Neural cell (in vitro differentiated cells): ENCODE measurements around the gene IRX4.

ENCODE experiments used
- CTCF ChIP-seq: fragments of 450-650 bp; IDR thresholded peaks from 2 replicates; pipeline ENCODE4 v1.5.1; 2014; ENCODE audit warnings: antibody characterized with exemption, mild to moderate bottlenecking, moderate library complexity; ENCODE audit not compliant: poor library complexity, severe bottlenecking
- EZH2 ChIP-seq: fragments of 200-600, 300-800 bp; shearing (Covaris generic), sonication (generic); IDR thresholded peaks from 2 replicates; pipeline ENCODE4 v1.6.1; 2014; ENCODE audit warnings: antibody characterized with exemption, low read length, borderline replicate concordance, mild to moderate bottlenecking; ENCODE audit not compliant: insufficient read depth, poor library complexity, severe bottlenecking
- POLR2AphosphoS5 ChIP-seq: IDR thresholded peaks from 2 replicates; pipeline ENCODE4 v1.6.1; 2012
- RAD21 ChIP-seq: fragments of 450-650 bp; conservative IDR thresholded peaks from 2 replicates; pipeline ENCODE4 v1.6.1; 2014; ENCODE audit warnings: antibody characterized with exemption, mild to moderate bottlenecking, moderate library complexity
- REST ChIP-seq: IDR thresholded peaks from 2 replicates; pipeline ENCODE4 v1.6.1; 2012; ENCODE audit warnings: borderline replicate concordance
- TAF1 ChIP-seq: IDR thresholded peaks from 2 replicates; pipeline ENCODE4 v1.6.1; 2012; ENCODE audit warnings: low read depth

GRCh38 chr5:1892211-1892610 lies 9.5 kb upstream of the IRX4 start:
- TF ChIP-seq CTCF: no peak
- TF ChIP-seq EZH2: no peak
- no peak for TF ChIP-seq TAF1
- TF ChIP-seq RAD21: no peak
- TF ChIP-seq REST: no peak
- no peak for TF ChIP-seq POLR2AphosphoS5
